Measurements from ENCODE around the gene BANK1. TPM values are rescaled to one million over a fixed set of nuclear protein-coding genes. Genes with fewer than 3 reads are reported as not detected.

Gene BANK1
- total and polyA plus RNA-seq, 12 donors: 0.08 to 1.1 (median 0.35) TPM; not detected in 3

DNA sequence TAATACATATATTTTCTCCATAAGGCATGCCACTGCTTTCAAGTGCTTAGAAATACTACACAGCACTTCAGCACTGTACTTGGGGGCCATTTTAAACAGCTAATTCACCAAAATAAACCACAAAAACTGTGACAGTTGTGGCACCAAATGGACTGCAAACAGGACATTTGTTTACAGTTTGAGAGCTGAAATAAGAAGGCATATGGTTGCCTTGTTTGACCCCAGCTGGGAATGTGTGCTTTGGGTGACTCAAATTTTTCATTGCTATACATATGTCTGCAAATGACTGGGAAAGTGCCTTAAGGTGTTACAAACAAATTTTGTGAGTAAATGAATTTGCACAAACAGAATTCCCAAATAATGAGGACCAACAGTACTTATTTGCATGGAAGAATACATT lies 124.2 kb downstream of the BANK1 start:
- no peaks in the 10 kb centered on the region for H3K4me1 ChIP-seq
- TF ChIP-seq, protein P1, sequence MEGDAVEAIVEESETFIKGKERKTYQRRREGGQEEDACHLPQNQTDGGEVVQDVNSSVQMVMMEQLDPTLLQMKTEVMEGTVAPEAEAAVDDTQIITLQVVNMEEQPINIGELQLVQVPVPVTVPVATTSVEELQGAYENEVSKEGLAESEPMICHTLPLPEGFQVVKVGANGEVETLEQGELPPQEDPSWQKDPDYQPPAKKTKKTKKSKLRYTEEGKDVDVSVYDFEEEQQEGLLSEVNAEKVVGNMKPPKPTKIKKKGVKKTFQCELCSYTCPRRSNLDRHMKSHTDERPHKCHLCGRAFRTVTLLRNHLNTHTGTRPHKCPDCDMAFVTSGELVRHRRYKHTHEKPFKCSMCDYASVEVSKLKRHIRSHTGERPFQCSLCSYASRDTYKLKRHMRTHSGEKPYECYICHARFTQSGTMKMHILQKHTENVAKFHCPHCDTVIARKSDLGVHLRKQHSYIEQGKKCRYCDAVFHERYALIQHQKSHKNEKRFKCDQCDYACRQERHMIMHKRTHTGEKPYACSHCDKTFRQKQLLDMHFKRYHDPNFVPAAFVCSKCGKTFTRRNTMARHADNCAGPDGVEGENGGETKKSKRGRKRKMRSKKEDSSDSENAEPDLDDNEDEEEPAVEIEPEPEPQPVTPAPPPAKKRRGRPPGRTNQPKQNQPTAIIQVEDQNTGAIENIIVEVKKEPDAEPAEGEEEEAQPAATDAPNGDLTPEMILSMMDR (IDR thresholded peaks at IDR 0.05): no peak
- no peaks in the 10 kb centered on the region for H3K27me3 ChIP-seq
- no peak overlapping the region for H3K4me3 ChIP-seq
- ATAC-seq (no peak), DNase-seq (no peak)
- H3K36me3 ChIP-seq: no peaks in the 10 kb centered on the region
- peaks cover 0 to 10% (median 0%) of the 10 kb centered on the region in 11 donors for H3K9me3 ChIP-seq
- H3K27ac ChIP-seq: no peak overlapping the region
- intact Hi-C loops (cut with DNase I): no loop called here

DNA sequence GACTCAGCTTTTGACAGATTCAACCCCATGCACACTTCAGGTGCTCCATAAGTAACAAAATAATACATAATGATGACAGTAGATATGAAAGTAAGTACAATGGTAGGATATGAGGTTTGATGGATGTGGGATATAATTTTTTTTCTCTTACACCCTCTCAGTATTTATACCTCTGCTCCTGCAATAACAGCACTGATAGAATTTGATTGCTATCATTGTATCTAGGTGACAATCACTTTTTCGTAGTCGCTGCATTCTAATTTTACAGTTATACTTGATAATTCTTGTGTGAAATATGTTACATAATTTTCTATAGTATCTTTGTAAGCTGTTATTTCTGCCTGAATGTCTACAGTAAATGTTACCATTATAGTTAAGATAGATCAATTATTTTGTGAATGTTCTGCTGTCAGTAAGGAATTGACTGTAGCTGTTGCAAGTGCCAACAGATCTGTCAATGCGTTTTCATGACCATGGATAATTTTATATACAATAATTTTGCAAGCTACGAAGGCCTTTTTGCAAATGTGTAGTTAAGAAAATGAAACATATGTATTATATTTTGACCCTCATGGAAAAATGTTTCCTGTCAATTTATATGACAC lies 128.9 kb downstream of the BANK1 start:
- Histone ChIP-seq H3K4me3 (no peak overlapping the region), H3K9me3 (peaks cover 0 to 5% (median 0%) of the 10 kb centered on the region in 11 donors), H3K27me3 (no peaks in the 10 kb centered on the region), H3K4me1 (no peaks in the 10 kb centered on the region), H3K36me3 (no peaks in the 10 kb centered on the region), H3K27ac (no peak overlapping the region)
- intact Hi-C loops (cut with DNase I): no loop called here
- TF ChIP-seq, protein P1 (IDR thresholded peaks at IDR 0.05): no peak
- WGBS, 2 donors: 85 to 87% methylated on average over 4 of the region's 4 CpGs
- DNase-seq: no peak
- ATAC-seq: no peak

DNA sequence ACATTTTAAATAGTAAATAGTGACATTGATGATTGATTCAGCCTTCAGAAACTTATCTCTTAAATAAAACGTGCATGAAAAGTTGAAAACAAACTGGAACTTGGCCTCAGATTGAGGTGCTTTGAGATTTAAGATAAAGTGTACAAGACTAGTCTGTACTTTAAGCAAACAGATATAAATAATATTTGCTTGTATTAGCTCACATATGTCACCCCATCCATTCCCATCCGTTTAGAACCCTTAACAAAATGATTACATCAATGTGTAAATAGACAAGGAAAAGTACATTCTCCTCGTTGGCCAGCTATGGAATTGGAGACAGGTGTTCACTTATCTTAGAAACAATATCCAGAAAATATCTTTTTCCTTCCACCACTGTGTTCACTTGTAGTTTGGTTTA lies 130.8 kb downstream of the BANK1 start:
- no peak for DNase-seq
- no peak overlapping the region for H3K4me3 ChIP-seq
- no peaks in the 10 kb centered on the region for H3K27me3 ChIP-seq
- no peak overlapping the region for H3K27ac ChIP-seq
- 34 to 36% methylated on average over 3 of the region's 3 CpGs for WGBS, 2 donors
- no peaks in the 10 kb centered on the region for H3K9me3 ChIP-seq
- intact Hi-C loops (cut with DNase I): no loop called here
- no peak for ATAC-seq
- no peaks in the 10 kb centered on the region for H3K4me1 ChIP-seq
- TF ChIP-seq, protein P1 (IDR thresholded peaks at IDR 0.05): no peak
- H3K36me3 ChIP-seq: no peaks in the 10 kb centered on the region

DNA sequence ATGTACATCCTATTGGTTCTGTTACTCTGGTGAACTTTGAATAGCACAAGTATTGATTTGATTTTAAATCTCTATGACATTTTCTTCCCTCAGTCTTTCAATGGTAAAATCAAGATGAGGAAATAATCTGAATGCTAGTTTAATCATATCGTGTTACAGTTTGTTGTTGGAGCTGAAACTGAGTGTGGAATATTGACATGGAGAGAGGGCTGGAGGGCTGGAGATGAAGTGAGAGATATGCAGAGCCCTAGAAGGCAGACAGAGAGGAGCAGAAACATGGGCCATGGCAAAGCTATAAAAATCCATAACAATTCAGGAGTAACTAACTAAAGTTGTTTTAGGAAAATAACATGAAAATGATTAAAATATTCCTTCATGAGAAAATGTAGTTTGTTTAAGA lies 141.1 kb downstream of the BANK1 start:
- DNase-seq (no peak), ATAC-seq (no peak)
- TF ChIP-seq, protein P1 (IDR thresholded peaks at IDR 0.05): no peak
- Histone ChIP-seq H3K36me3 (no peaks in the 10 kb centered on the region), H3K9me3 (no peaks in the 10 kb centered on the region), H3K27ac (no peak overlapping the region), H3K4me1 (no peaks in the 10 kb centered on the region), H3K27me3 (no peaks in the 10 kb centered on the region), H3K4me3 (no peak overlapping the region)
- WGBS, 2 donors: 84 to 88% methylated on average over 1 of the region's 1 CpG
- intact Hi-C loops (cut with DNase I): no loop called here
